Suprapubic skin (tissue), 3 donors: ENCODE results near the gene STOML1.

Experiments used
- CTCF ChIP-seq, 2 donors: fragments of 200-600 bp in 1 of 2; fragments of 450-650 bp in 1 of 2; sonication (generic) in 1 of 2; IDR thresholded peaks; one replicate each; pipeline ENCODE4 v1.5.1; 2016 to 2019; ENCODE audit warnings: antibody characterized with exemption in 2 of 2, mild to moderate bottlenecking in 1 of 2, moderate library complexity in 1 of 2
- POLR2AphosphoS5 ChIP-seq, 3 donors: sonication (generic); formaldehyde crosslinking; IDR thresholded peaks; one replicate each; pipeline ENCODE4 v1.6.1; 2017; ENCODE audit warnings: antibody characterized with exemption in 3 of 3

GRCh38 chr15:73937726-73938125 lies 54.4 kb downstream of the STOML1 start:
- TF ChIP-seq POLR2AphosphoS5 (IDR thresholded peaks at IDR 0.05), result no peak
- TF ChIP-seq CTCF (IDR thresholded peaks at IDR 0.05), result no peak
